Immature natural killer cell (primary cell): ENCODE measurements around the gene LTBP4. TPM values are rescaled to one million over a fixed set of nuclear protein-coding genes. Genes with fewer than 3 reads are reported as not detected.

Experiments used
- DNase-seq, 3 donors: peaks; one replicate each; pipeline ENCODE4 v3.0.0; 2022; ENCODE audit warnings: mixed read lengths in 1 of 3
- H3K27ac Mint-ChIP-seq, 6 donors: one replicate each; pipeline ENCODE4 v1.8.0; 2020; ENCODE audit warnings: mixed read lengths in 6 of 6, mild to moderate bottlenecking in 5 of 6, inconsistent platforms in 4 of 6, moderate library complexity in 3 of 6
- H3K27me3 Mint-ChIP-seq, 3 donors: one replicate each; pipeline ENCODE4 v1.8.0; 2020 to 2021; ENCODE audit warnings: low read depth in 3 of 3, mild to moderate bottlenecking in 3 of 3, mixed read lengths in 3 of 3, moderate library complexity in 3 of 3, inconsistent platforms in 1 of 3
- H3K36me3 Mint-ChIP-seq, 3 donors: one replicate each; pipeline ENCODE4 v1.8.0; 2020; ENCODE audit warnings: mixed read lengths in 3 of 3, inconsistent platforms in 2 of 3, mild to moderate bottlenecking in 2 of 3
- H3K4me1 Mint-ChIP-seq, 2 donors: one replicate each; pipeline ENCODE4 v1.8.0; 2020; ENCODE audit warnings: inconsistent platforms in 2 of 2, mild to moderate bottlenecking in 2 of 2, mixed read lengths in 2 of 2, moderate library complexity in 1 of 2
- H3K4me3 Mint-ChIP-seq, 5 donors: one replicate each; pipeline ENCODE4 v1.8.0; 2020; ENCODE audit warnings: mild to moderate bottlenecking in 5 of 5, mixed read lengths in 5 of 5, inconsistent platforms in 3 of 5, moderate library complexity in 3 of 5
- H3K9me3 Mint-ChIP-seq, 6 donors: one replicate each; pipeline ENCODE4 v1.8.0; 2020; ENCODE audit warnings: mild to moderate bottlenecking in 6 of 6, mixed read lengths in 6 of 6, inconsistent platforms in 4 of 6, moderate library complexity in 3 of 6
- polyA plus RNA-seq, 3 donors: library from polyadenylated mRNA; unstranded; fragments of 300-500 nt; fragmentation: Illumina TruSeq; gene quantifications; one replicate each; pipeline ENCODE4 v1.2.3, GENCODE V29; 2021

The LTBP4 gene
- polyA plus RNA-seq, 3 donors from 2014 or later: 8.9 to 21.5 (median 18.8) TPM

DNA sequence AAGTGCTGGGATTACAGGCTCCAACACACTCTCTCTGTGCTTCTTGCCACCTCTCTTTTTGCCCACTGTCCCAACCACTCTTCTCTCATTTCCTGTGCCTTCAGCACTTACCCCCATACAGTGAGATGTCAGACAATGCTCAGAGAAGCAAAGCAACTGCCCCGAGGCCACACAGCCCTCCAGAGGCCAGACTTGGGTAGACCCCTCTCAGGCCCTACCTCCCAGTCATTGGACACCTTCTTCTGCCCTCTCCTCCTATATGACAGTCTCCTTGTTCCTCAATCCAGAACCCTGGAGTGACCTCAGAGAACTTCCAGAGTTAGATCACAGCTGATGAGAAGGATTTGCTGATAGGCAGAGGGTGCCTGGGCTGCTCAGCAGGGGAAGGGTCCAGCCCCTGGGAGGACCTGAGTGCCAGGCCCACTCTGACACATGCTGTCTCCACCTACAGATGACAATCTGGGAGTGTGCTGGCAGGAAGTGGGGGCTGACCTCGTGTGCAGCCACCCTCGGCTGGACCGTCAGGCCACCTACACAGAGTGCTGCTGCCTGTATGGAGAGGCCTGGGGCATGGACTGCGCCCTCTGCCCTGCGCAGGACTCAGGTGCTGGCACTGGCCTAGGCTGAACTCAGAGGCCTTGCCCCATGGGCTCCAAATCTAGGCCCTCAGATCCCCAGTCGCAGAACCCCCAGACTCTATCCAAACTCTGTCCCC lies 24.4 kb downstream of the LTBP4 start:
- H3K4me3 Mint-ChIP-seq: no peak overlapping the region
- H3K4me1 Mint-ChIP-seq: peaks cover 9 to 10% of the 10 kb centered on the region in 2 donors
- H3K9me3 Mint-ChIP-seq: no peaks in the 10 kb centered on the region
- peak overlapping the region; percentile 9 to 51 (median 35) for H3K27ac Mint-ChIP-seq
- DNase-seq: no peak
- H3K27me3 Mint-ChIP-seq: peaks cover 0 to 2% (median 0%) of the 10 kb centered on the region in 3 donors
- H3K36me3 Mint-ChIP-seq: peaks cover 14 to 23% (median 19%) of the 10 kb centered on the region in 3 donors

DNA sequence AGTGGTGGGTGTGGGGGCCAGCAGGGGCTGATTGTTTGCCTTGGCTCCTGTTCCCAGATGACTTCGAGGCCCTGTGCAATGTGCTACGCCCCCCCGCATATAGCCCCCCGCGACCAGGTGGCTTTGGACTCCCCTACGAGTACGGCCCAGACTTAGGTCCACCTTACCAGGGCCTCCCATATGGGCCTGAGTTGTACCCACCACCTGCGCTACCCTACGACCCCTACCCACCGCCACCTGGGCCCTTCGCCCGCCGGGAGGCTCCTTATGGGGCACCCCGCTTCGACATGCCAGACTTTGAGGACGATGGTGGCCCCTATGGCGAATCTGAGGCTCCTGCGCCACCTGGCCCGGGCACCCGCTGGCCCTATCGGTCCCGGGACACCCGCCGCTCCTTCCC lies 25.7 kb downstream of the LTBP4 start:
- peaks cover 9 to 18% (median 16%) of the 10 kb centered on the region in 3 donors for H3K36me3 Mint-ChIP-seq
- H3K27me3 Mint-ChIP-seq: peaks cover 0 to 2% (median 0%) of the 10 kb centered on the region in 3 donors
- H3K4me3 Mint-ChIP-seq: no peak overlapping the region
- H3K4me1 Mint-ChIP-seq: peaks cover 9 to 10% of the 10 kb centered on the region in 2 donors
- no peaks in the 10 kb centered on the region for H3K9me3 Mint-ChIP-seq
- no peak for DNase-seq
- H3K27ac Mint-ChIP-seq: no peak overlapping the region

DNA sequence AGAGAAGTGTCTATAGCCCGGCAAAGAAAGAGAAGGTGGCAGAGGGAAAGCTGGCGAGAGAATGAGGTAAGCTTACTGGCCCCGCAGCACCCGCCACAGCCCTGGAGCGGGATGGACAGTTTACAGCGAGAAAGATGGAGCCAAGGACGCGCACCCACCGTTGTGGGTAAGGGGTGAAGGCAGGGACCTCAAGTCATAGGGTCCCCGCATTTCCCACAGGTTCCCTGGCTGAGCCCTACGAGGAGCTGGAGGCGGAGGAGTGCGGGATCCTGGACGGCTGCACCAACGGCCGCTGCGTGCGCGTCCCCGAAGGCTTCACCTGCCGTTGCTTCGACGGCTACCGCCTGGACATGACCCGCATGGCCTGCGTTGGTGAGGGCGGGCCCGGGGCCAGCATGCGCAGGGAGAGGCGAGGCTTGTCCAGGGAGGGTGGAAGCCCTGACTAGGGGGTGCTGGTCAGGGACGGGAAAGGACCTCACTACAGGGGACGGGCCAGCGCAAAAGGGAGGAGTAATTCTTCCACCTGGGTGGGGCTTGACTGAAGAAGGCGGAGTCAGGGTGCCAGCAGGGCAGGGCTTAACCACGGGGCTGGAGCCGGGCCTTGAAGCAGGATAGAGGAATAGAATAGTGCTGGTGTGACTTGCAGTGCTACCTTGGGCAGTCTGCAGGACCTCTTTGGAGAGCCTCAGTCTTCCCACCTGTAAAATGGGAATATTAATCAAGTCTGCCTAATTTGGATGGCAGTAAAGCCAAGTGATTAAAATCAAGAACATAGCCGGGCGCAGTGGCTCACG lies 26.5 kb downstream of the LTBP4 start:
- no peaks in the 10 kb centered on the region for H3K9me3 Mint-ChIP-seq
- H3K4me3 Mint-ChIP-seq: no peak overlapping the region
- H3K27ac Mint-ChIP-seq: no peak overlapping the region
- H3K27me3 Mint-ChIP-seq: peaks cover 0 to 2% (median 0%) of the 10 kb centered on the region in 3 donors
- H3K36me3 Mint-ChIP-seq: peaks cover 9 to 16% (median 16%) of the 10 kb centered on the region in 3 donors
- peaks cover 9 to 10% of the 10 kb centered on the region in 2 donors for H3K4me1 Mint-ChIP-seq
- no peak for DNase-seq

DNA sequence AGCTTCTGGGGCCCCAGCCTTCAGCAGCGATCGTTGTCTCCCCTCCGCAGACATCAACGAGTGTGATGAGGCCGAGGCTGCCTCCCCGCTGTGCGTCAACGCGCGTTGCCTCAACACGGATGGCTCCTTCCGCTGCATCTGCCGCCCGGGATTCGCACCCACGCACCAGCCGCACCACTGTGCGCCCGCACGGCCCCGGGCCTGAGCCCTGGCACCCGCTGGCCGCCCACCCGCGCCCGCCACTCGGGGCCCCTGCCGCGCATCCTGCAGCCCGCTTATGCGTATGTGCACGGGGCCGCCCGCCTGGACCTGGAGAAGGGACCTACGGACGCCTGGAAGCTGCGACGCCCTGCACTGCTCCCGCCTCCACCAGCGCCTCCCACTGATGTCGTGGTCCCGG lies 28.2 kb downstream of the LTBP4 start:
- peaks cover 0 to 2% (median under 1%) of the 10 kb centered on the region in 3 donors for H3K27me3 Mint-ChIP-seq
- H3K27ac Mint-ChIP-seq: peak overlapping the region in 1 of 6 donors; percentile 5
- peaks cover 10% of the 10 kb centered on the region in 2 donors for H3K4me1 Mint-ChIP-seq
- H3K9me3 Mint-ChIP-seq: no peaks in the 10 kb centered on the region
- no peak overlapping the region for H3K4me3 Mint-ChIP-seq
- no peak for DNase-seq
- H3K36me3 Mint-ChIP-seq: peaks cover 9 to 16% (median 12%) of the 10 kb centered on the region in 3 donors

DNA sequence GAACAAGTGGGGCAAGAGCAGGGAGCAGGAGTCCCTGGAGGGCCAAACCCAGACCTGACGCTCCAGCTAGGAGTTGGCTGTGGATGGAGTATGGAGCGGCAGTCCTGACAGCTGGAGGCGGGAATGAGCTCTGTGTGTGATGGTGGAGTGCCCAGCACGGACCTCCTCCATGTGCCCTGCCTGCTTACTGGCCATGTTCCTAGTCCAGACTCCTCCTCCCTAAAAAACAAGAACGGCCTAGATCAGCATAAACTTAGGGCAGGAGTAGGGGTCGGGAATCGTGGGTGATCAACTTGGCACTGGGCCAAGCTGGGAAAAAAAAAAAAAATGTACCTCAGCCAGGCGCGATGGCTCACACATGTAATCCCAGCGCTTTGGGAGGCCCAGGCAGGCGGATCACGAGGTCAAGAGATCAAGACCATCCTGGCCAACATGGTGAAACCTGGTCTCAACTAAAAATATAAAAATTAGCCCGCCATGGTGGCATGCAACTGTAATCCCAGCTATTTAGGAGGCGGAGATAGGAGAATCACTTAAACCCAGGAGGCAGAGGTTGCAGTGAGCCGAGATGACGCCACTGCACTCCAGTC lies 29.5 kb downstream of the LTBP4 start:
- no peak for DNase-seq
- H3K4me3 Mint-ChIP-seq: no peak overlapping the region
- H3K27ac Mint-ChIP-seq: peak overlapping the region in 1 of 6 donors; percentile 11
- H3K36me3 Mint-ChIP-seq: peaks cover 4 to 11% (median 5%) of the 10 kb centered on the region in 3 donors
- no peaks in the 10 kb centered on the region for H3K9me3 Mint-ChIP-seq
- peaks cover 0 to 7% (median 6%) of the 10 kb centered on the region in 3 donors for H3K27me3 Mint-ChIP-seq
- H3K4me1 Mint-ChIP-seq: peaks cover 6 to 9% of the 10 kb centered on the region in 2 donors

DNA sequence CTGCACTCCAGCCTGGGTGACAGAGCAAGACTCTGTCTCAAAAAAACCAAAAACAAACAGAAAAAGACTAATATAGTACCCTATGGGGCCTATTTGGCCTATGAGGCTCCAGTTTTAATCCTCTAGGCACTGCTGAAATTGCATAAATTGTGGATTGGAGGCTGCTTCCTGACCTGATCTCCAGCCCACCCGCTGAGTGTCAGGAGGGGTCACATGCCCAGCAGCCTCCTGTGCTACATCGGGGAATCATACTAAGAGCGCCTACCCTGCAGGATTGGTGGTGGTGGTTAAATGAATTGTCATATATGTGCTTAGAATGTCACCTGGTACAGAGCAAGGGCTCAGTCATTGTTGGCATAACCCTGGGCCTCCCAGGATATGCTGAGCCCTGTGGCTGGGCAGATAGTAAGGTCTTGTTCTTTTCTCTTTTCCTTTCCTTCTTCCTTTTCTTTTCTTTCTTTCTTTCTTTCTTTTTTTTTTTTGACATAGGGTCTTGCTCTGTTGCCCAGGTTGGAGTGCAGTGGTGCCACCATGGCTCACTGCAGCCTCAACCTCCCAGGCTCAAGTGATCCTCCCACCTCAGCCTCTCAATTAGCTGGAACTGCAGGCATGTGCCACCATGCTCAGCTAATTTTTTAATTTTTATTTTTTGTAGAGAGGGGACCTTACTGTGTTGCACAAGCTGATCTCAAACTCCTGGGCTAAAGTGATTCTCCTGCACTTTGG lies 31.3 kb downstream of the LTBP4 start:
- no peak for DNase-seq
- no peak overlapping the region for H3K27ac Mint-ChIP-seq
- H3K9me3 Mint-ChIP-seq: no peaks in the 10 kb centered on the region
- H3K4me1 Mint-ChIP-seq: peaks cover 0 to 4% of the 10 kb centered on the region in 2 donors
- no peak overlapping the region for H3K4me3 Mint-ChIP-seq
- peaks cover 0 to 7% (median 7%) of the 10 kb centered on the region in 3 donors for H3K27me3 Mint-ChIP-seq
- H3K36me3 Mint-ChIP-seq: peaks cover 4 to 5% (median 5%) of the 10 kb centered on the region in 3 donors

DNA sequence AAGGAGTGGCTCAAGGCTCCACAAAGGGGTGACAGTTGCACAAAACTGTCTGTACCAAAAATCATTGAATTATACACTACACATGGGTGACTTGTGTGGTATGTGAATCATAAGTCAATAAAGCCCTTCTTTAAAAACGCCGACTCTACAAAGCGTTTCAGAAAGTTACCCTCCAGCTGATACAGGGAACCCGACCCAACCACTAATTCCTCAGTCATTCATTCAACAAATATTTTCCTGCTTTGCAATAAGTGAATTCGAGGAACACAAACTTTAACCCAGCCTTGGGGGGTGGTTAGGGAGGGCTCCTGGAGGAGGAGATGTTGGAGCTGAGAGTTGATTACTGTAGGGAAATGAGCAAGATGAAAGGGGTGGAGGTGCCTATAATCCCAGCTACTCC lies 32.0 kb downstream of the LTBP4 start:
- DNase-seq: no peak
- H3K9me3 Mint-ChIP-seq: no peaks in the 10 kb centered on the region
- peaks cover 4 to 5% (median 5%) of the 10 kb centered on the region in 3 donors for H3K36me3 Mint-ChIP-seq
- peaks cover 0 to 7% (median 7%) of the 10 kb centered on the region in 3 donors for H3K27me3 Mint-ChIP-seq
- H3K4me1 Mint-ChIP-seq: peaks cover 0 to 4% of the 10 kb centered on the region in 2 donors
- peak overlapping the region in 1 of 6 donors; percentile 38 for H3K27ac Mint-ChIP-seq
- no peak overlapping the region for H3K4me3 Mint-ChIP-seq

DNA sequence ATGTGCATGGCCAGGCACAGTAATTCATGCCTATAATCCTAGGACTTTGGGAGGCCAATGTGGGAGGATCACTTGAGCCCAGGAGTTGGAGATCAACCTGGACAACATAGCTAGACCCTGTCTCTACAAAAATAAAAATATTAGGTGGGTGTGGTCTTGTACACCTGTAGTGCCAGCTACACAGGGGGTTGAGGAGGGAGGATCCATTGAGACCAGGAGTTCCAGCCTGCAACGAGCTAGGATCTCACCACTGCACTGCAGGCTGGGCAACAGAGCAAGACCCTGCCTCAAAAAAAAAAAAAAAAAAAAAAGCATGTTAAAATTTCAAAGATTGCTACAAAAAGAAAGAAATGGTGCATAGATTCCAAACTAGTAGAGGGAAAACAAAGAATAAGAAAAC lies 37.2 kb downstream of the LTBP4 start:
- H3K4me1 Mint-ChIP-seq: peaks cover 0 to 4% of the 10 kb centered on the region in 2 donors
- peaks cover 0 to 9% (median 8%) of the 10 kb centered on the region in 3 donors for H3K27me3 Mint-ChIP-seq
- no peak overlapping the region for H3K4me3 Mint-ChIP-seq
- H3K36me3 Mint-ChIP-seq: no peaks in the 10 kb centered on the region
- no peak for DNase-seq
- H3K9me3 Mint-ChIP-seq: no peaks in the 10 kb centered on the region
- H3K27ac Mint-ChIP-seq: no peak overlapping the region

DNA sequence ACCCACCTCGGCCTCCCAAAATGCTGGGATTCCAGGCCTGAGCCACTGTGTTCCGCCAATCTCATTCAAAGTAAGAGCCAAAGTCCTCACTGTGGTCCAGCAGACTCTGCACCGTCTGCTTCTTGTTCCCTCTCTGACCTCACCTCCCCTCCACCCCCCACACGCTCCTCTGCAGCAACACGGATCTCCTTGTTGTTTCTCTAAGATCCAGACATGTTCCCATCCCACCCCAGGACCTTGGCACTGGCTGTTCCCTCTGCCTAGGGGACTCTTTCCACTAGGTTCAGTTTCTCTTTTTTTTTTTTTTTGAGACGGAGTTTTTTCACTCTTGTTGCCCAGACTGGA lies 38.4 kb downstream of the LTBP4 start:
- no peak overlapping the region for H3K27ac Mint-ChIP-seq
- H3K4me1 Mint-ChIP-seq: peaks cover 0 to under 1% of the 10 kb centered on the region in 2 donors
- no peak for DNase-seq
- no peaks in the 10 kb centered on the region for H3K9me3 Mint-ChIP-seq
- no peak overlapping the region for H3K4me3 Mint-ChIP-seq
- no peaks in the 10 kb centered on the region for H3K36me3 Mint-ChIP-seq
- H3K27me3 Mint-ChIP-seq: peaks cover 0 to 6% (median 5%) of the 10 kb centered on the region in 3 donors

DNA sequence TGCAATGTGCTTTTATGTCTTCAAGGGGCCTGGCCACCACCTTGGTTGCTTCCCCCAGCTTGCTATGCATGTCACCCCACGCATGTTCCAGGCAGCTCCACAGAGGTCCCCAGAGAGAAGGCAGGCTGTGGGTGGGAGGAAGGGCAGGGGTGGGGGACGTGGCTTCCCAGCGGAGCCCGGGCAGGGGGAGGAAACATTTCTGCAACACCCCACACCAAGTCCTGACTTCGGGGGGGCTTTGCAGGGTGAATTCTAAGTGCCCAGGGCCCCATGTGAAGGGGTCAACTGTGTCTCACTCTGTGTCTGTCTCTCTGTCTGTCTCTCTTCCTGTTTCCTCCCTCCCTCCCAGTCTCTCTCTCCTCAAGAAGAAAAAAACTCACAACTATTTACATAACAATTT lies 39.6 kb downstream of the LTBP4 start:
- no peaks in the 10 kb centered on the region for H3K4me1 Mint-ChIP-seq
- H3K27me3 Mint-ChIP-seq: peaks cover 2 to 5% (median 2%) of the 10 kb centered on the region in 3 donors
- peaks cover 0 to 2% (median 0%) of the 10 kb centered on the region in 3 donors for H3K36me3 Mint-ChIP-seq
- H3K4me3 Mint-ChIP-seq: no peak overlapping the region
- H3K9me3 Mint-ChIP-seq: no peaks in the 10 kb centered on the region
- H3K27ac Mint-ChIP-seq: no peak overlapping the region
- DNase-seq: no peak

DNA sequence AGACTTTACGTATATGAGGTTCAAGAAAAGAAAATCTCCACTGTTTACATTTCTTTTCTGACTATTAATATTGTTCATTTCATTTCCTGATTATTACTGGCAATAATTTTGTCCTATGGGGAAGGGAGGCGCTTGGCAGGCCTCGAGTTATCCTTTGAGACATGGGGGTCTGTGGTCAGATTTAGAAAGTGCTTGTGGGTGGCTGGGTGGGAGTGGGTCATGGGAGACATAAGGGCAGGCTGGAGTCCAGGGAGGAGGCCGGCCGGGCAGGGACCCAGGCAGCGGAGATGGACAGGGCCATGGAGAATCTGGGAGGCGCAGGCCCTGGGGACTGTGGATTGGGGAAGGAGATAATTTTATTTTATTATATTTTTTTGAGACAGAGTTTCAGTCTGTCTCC lies 40.1 kb downstream of the LTBP4 start:
- H3K27ac Mint-ChIP-seq: no peak overlapping the region
- H3K27me3 Mint-ChIP-seq: peaks cover 2 to 5% (median 2%) of the 10 kb centered on the region in 3 donors
- H3K9me3 Mint-ChIP-seq: no peaks in the 10 kb centered on the region
- no peak for DNase-seq
- H3K4me3 Mint-ChIP-seq: no peak overlapping the region
- peaks cover 0 to 3% (median 0%) of the 10 kb centered on the region in 3 donors for H3K36me3 Mint-ChIP-seq
- H3K4me1 Mint-ChIP-seq: no peaks in the 10 kb centered on the region

DNA sequence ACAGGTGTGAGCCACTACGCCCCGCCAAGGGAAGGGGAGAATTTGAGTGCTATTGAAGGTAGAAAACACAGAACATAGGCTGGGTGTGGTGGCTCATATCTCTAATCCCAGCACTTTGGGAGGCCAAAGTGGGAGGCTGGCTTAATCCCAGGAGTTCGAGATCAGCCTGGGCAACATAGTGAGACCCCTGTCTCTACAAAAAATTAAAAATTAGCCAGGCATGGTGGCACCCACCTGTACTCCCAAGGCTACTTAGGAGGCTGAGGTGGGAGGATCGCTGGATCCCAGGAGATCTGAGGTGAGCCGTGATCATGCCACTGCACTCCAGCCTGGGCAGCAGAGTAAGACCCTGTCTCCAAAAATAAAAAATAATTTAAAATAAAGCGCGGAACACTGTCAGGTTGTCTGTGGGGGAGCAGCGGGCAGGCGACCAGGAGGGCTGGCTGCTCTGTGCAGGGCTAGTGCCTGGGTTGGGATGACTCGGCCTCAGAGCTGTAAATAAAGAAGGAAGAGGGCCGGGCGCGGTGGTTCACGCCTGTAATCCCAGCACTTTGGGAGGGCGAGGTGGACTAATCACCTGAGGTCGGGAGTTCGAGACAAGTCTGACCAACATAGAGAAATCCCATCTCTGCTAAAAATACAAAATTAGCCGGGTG lies 41.0 kb downstream of the LTBP4 start:
- Mint-ChIP-seq H3K36me3 (peaks cover 0 to 3% (median 0%) of the 10 kb centered on the region in 3 donors), H3K4me1 (no peaks in the 10 kb centered on the region), H3K9me3 (no peaks in the 10 kb centered on the region), H3K27ac (no peak overlapping the region), H3K27me3 (peaks cover 2 to 6% (median 4%) of the 10 kb centered on the region in 3 donors), H3K4me3 (no peak overlapping the region)
- no peak for DNase-seq

DNA sequence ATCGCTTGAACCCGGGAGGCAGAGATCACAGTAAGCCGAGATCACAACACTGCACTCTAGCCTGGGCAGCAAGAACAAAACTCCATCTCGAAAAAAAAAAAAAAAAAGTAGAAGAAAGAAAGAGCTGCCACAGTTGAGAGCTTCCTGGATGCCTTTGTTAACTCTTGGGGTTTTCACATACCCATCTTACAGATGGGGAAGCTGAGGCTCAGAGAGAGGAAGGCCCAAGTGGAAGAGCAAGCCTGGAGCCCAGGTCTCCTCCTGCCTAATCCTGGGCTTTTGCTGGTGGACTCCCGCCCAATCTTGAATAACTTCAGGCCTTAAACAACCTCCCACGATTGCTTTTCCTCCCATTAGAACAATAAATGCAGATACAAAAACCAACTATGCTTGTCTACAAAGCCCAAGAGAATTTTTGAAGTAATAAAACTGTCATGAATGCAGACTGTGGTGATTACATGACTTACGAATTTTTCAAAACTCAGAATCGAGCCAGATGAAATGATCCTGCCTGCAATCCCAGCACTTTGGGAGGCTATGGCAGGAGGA lies 41.7 kb downstream of the LTBP4 start:
- Mint-ChIP-seq H3K4me1 (no peaks in the 10 kb centered on the region), H3K27me3 (peaks cover 2 to 6% (median 4%) of the 10 kb centered on the region in 3 donors), H3K36me3 (peaks cover 0 to 3% (median 0%) of the 10 kb centered on the region in 3 donors), H3K4me3 (no peak overlapping the region), H3K9me3 (no peaks in the 10 kb centered on the region), H3K27ac (no peak overlapping the region)
- DNase-seq: no peak
